Measurements from ENCODE around the gene IFT43.

GRCh38 chr14:76080471-76080870, 94.9 kb downstream of the IFT43 start:
- TF ChIP-seq, protein P1, sequence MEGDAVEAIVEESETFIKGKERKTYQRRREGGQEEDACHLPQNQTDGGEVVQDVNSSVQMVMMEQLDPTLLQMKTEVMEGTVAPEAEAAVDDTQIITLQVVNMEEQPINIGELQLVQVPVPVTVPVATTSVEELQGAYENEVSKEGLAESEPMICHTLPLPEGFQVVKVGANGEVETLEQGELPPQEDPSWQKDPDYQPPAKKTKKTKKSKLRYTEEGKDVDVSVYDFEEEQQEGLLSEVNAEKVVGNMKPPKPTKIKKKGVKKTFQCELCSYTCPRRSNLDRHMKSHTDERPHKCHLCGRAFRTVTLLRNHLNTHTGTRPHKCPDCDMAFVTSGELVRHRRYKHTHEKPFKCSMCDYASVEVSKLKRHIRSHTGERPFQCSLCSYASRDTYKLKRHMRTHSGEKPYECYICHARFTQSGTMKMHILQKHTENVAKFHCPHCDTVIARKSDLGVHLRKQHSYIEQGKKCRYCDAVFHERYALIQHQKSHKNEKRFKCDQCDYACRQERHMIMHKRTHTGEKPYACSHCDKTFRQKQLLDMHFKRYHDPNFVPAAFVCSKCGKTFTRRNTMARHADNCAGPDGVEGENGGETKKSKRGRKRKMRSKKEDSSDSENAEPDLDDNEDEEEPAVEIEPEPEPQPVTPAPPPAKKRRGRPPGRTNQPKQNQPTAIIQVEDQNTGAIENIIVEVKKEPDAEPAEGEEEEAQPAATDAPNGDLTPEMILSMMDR (IDR thresholded peaks at IDR 0.05; ENCODE audit: extremely low read depth in 1 of 2, insufficient read depth in 1 of 2, low read depth in 1 of 2, low read length in 2 of 2), result no peak
- no peak for TF ChIP-seq MYC (IDR thresholded peaks at IDR 0.05; ENCODE audit: low read depth, low read length)
- no peak for TF ChIP-seq EZH2 (IDR thresholded peaks at IDR 0.05; ENCODE audit: borderline replicate concordance, low read depth, low read length, severe bottlenecking)
- no peak for TF ChIP-seq POLR2A (IDR thresholded peaks at IDR 0.05; ENCODE audit: low read depth, low read length)
- TF ChIP-seq POLR2AphosphoS5 (IDR thresholded peaks at IDR 0.05; ENCODE audit: insufficient read depth, low read depth, low read length), result no peak
- TF ChIP-seq JUN (IDR thresholded peaks at IDR 0.05; ENCODE audit: borderline replicate concordance, insufficient read depth, insufficient read length, low read depth), result no peak
- no peak for TF ChIP-seq MAX (IDR thresholded peaks at IDR 0.05; ENCODE audit: insufficient read depth, insufficient read length)
